ENCODE data around the gene POLN.

The POLN gene

GRCh38 chr4:2155246-2155645 is 86.7 kb downstream of the POLN start:
- DNase-seq = no peak

GRCh38 chr4:2154215-2154740 is 87.6 kb downstream of the POLN start:
- no peak for DNase-seq

GRCh38 chr4:2151544-2151943 is 90.4 kb downstream of the POLN start:
- no peak for DNase-seq

GRCh38 chr4:2150076-2150475 is 91.8 kb downstream of the POLN start:
- no peak for DNase-seq

GRCh38 chr4:2142630-2143427 is 99.1 kb downstream of the POLN start:
- no peak for DNase-seq

- no peak for DNase-seq
These were observed 100.0 kb downstream of the POLN start for GRCh38 chr4:2141762-2142451.

GRCh38 chr4:2141022-2141761 is 100.7 kb downstream of the POLN start:
- no peak for DNase-seq

GRCh38 chr4:2138846-2139500 is 102.9 kb downstream of the POLN start:
- no peak for DNase-seq

GRCh38 chr4:2136726-2137125 is 105.2 kb downstream of the POLN start:
- no peak for DNase-seq

- no peak for DNase-seq
These were observed 106.8 kb downstream of the POLN start for GRCh38 chr4:2135083-2135482.

- DNase-seq = no peak
These were observed 109.5 kb downstream of the POLN start for GRCh38 chr4:2132438-2132837.

- no peak for DNase-seq
These were observed 114.2 kb downstream of the POLN start for GRCh38 chr4:2127609-2128332.

- no peak for DNase-seq
These were observed 115.4 kb downstream of the POLN start for GRCh38 chr4:2126309-2127043.

- no peak for DNase-seq
These were observed 116.1 kb downstream of the POLN start for GRCh38 chr4:2125831-2126230.

- no peak for DNase-seq
These were observed 116.9 kb downstream of the POLN start for GRCh38 chr4:2125023-2125422.

- no peak for DNase-seq
These were observed 125.1 kb downstream of the POLN start for GRCh38 chr4:2116687-2117400.

GRCh38 chr4:2105559-2105958 is 136.4 kb downstream of the POLN start:
- no peak for DNase-seq

GRCh38 chr4:2104556-2105345 is 137.2 kb downstream of the POLN start:
- DNase-seq = no peak

GRCh38 chr4:2103843-2104547 is 137.9 kb downstream of the POLN start:
- DNase-seq = no peak

All from NCI-H748 treated with DMSO at 0.1 percent for 48 hours (cell line).